A673 (cell line): ENCODE results near the gene KRT82.

Experiments
- CTCF ChIP-seq: fragments of 300-800, 200-600 bp; sonication (generic); conservative IDR thresholded peaks from 2 replicates; pipeline ENCODE4 v1.5.1; 2017; ENCODE audit warnings: low read depth, mild to moderate bottlenecking, antibody characterized with exemption, low read length, moderate library complexity, mixed read lengths
- EZH2 ChIP-seq: fragments of 200-600 bp; sonication (generic); IDR thresholded peaks from 2 replicates; pipeline ENCODE4 v1.6.1; 2017; ENCODE audit warnings: borderline replicate concordance, low read depth, mild to moderate bottlenecking, mixed read lengths, antibody characterized with exemption, low read length; ENCODE audit not compliant: poor library complexity, severe bottlenecking

- no peak for TF ChIP-seq CTCF
- no peak for TF ChIP-seq EZH2
These were observed 36.5 kb upstream of the KRT82 start for GRCh38 chr12:52442600-52443061.
